Activated gamma-delta T cell (primary cell): Measurements from ENCODE around the gene GRK5.
"Not testable (repeated sequence)": the region's sequence is repeated elsewhere in the genome, so short reads cannot be mapped to it uniquely, and the experiment has no call there.

Experiments
- DNase-seq: peaks from one replicate; lab custom pipeline; 2025; lab: John Stamatoyannopoulos, UW

GRK5 gene

GRCh38 chr10:119274519-119275045, 67.2 kb downstream of the GRK5 start:
- DNase-seq: no peak

GRCh38 chr10:119275085-119275484, 67.7 kb downstream of the GRK5 start:
- no peak for DNase-seq

GRCh38 chr10:119276194-119276593, 68.8 kb downstream of the GRK5 start:
- not testable (repeated sequence) for DNase-seq

DNA sequence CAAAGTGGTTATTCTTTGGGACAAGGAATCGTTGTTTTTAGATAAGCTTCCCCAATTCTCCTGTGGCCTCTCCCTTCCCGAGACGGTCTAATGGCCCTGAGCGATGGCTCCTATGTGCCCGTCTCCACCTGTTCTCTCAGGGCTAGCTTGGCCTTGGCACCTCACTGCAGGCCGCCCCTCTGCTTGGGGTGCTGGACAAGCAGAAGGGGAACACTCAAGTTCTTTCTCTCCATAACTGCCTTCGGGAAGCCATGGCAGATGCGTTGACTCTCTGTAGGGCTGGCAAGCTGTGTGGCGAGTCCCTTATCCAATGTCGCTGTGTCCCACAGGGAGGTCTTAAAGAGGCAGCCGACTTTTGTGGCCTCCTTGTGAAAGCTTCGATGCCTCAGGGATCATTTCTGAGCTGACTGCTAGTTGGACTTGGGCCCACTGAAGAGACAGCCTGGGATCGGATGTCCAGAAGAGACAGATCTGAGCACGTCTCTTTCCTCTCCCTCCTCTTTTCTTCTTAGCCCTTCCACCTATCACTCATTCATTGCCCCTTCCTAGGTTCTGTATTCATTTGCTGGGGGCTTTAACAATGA, 70.8 kb downstream of the GRK5 start:
- no peak for DNase-seq

DNA sequence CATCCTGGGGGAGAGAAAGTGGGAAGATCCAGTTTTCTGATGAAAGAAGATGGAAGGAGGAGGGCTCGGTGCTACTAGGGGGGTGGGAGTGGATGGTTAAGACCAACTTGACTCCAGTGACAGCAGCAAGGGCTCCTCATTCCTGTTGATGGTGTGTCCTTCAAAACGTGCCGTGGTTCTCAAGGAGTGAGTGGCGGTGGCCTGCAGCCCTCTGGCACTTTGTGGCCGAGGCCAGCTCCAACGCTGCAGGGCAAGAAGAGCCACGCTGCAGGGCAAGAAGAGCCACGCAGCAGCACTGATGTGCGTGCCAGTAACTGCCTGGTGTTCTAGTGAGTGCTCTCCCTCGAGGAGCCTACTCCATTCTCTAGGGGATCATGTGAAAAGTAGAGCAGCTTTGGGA, 72.1 kb downstream of the GRK5 start:
- no peak for DNase-seq

GRCh38 chr10:119281581-119282071, 74.3 kb downstream of the GRK5 start:
- no peak for DNase-seq

GRCh38 chr10:119282446-119282845, 75.1 kb downstream of the GRK5 start:
- DNase-seq: no peak

GRCh38 chr10:119283387-119283786, 76.0 kb downstream of the GRK5 start:
- no peak for DNase-seq

DNA sequence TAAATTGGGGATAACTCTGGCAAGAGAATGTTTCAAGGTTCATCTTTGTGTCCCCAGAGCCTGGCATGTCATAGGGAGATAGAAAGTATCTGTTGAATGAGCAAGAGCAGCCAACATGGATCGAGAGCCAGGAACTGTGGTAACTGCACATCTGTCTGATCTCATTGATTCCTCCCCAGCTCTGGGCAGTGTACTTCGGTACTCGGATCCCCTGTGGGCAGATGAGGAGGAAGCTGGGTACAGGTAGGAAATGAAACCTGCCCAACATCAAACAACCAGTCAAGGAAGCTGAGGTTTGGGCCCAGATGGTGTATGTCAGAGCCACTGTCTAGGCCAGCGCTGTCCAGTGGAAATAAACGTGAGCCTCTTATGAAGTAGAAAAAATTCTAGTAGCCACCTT, 76.4 kb downstream of the GRK5 start:
- no peak for DNase-seq

DNA sequence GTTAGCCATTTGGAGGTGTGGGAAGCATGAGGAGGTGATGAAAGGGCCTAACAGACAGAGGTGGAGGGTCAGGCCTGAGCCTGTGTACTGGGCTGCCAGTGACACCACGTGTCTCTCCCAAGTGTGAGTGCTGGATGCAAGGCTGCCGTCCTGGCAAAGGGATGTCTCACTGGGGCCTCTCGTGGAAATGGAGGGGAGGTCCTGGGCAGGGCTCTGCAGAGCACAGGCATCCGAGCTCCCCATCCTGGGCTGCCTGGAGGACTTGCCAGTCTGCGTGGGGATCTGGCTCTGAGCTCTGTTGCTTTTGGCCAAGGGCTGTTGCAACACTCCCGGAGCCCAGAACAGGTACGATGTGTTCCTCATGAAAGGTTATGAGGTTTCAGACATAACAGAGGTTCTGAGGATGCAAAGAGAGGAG, 77.3 kb downstream of the GRK5 start:
- no peak for DNase-seq

DNA sequence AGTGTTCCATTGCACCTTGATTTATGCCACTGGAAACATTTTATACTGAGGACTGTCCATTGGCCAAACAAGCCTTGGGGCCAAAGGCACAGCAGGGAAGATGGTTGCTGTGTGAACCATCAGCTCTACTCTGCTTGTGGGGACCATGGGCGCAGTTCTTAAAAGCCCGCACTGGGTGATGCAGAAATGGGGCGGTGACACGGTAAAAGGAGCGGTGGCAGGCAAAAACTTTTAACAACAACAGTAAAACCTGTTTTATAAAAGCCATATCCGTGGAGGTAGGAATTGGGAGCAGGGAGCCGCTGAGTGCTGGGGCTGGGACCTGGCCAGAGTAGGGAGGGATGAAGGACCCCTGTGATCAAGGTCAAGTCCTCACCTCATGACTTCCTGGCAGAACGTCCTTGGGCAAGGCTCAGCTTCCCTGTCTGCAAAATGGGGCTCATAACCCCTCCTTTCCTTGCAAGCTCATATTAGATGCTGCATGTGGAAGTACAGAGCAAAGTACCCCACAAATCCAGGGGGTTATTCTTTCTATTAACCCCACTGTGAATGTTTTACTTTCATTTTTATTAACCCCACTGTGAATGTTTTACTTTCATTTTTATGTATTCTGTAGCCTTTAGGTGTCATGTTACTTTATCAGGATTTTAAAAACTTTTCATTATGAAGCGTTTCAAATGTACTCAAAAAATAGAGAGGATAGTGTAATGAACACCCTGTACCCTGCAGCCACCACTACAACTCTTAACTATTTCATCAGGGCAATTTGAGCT, 78.3 kb downstream of the GRK5 start:
- no peak for DNase-seq

DNA sequence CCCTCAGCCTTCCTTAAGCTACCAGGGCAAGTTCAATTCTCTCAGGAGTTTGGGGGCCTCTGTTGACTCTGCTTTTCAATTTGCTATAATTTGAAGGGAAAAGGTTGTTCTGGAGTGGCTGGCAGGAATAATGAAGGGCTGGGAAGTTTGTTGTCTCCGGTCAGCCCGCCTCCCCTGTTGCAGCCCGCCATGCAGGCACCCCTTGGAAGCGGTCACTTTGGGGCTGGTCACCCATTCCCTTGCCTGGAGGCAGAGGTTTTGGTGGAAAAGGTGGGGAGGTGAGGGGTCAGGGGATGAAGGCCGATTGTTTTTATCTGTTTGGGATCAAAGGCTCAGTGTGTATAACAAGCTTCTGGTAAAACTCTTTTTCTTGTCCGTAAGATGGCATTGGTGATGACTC, 79.1 kb downstream of the GRK5 start:
- no peak for DNase-seq

DNA sequence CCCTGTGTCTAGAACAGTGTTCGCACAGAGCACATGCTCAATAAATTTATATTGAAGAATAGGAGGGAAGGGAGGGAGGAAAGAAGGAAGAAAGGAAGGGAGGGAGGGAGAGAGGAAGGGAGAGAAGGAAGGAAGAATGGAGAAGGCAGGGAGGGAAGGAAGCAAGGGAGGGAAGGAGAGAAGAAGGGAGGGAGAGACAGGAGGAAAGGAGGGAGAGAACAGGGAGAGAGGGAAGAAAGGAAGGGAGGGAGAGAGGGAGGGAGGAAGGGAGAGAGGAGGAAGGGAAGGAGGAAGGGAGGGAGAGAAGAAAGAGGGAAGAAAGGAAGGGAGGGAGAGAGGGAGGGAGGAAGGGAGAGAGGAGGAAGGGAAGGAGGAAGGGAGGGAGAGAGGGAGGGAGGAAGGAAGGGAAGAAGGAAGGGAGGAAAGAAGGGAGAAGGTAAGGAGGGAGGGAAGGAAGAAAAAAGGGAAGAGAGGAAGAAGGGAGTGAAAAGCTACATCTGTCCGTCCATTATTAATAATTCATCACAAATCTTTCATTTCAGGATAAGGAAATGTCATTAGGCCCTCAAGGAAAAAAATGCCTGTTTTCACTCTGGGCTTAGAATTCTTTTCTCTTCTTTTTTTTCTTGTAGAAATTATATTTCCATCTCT, 79.7 kb downstream of the GRK5 start:
- DNase-seq: no peak

- DNase-seq: no peak
These were observed 81.2 kb downstream of the GRK5 start for GRCh38 chr10:119288574-119289001.

GRCh38 chr10:119289227-119289920, 82.0 kb downstream of the GRK5 start:
- DNase-seq: no peak

DNA sequence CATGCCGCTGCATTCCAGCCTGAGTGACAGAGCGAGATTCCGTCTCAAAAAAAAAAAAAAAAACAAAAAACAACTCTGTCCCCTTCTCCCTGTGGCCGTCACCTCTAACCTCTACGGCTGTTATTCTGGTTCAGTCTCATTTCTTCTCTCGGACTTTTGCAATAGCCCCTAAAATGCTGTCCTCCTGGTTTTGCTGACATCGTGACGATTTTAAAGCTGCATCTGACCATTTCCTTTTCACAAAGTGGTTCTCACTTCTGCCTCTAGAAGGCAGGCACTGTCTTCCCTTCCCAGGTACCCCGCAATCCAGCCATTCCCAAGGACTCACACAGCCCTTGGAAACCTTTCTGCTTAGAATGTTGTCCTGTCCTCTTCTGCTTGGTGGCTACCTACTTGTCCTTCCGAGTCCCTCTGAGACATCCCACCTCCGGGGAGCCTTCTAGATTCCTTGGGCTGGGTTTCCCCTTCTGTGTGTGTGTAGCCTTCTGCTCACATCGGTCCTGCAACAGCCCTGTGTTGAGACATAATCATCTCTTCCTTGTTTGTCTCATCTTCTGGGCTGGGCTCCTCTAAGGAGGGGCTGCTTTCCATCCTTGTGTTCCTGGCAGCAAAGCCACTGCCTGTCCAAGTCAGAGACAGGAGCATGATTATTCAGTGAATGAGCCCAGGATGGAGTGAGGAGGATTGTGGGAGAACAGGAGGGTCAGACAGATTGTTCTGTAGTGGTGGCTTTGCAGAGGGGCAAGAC, 83.1 kb downstream of the GRK5 start:
- DNase-seq: no peak

- no peak for DNase-seq
These were observed 84.0 kb downstream of the GRK5 start for GRCh38 chr10:119291223-119291900.

- DNase-seq: no peak
These were observed 85.8 kb downstream of the GRK5 start for GRCh38 chr10:119292968-119293760.

- no peak for DNase-seq
These were observed 89.3 kb downstream of the GRK5 start for GRCh38 chr10:119296703-119297102.
